ENCODE measurements around the gene ZNRD2. TPM values are rescaled to one million over a fixed set of nuclear protein-coding genes. Genes with fewer than 3 reads are reported as not detected.

Gene ZNRD2
- total and polyA plus RNA-seq, 2 of the 8 experiments (the other 6 are each of a cell fraction or from before 2014, with no cell fraction given) = 53.4 to 125 TPM

GRCh38 chr11:65604258-65604657 is 34.0 kb downstream of the ZNRD2 start:
- H3K4ac ChIP-seq (replicated peaks; ENCODE audit: insufficient read length, low read depth, low read length) = no peak overlapping the region
- H3K36me3 ChIP-seq (ENCODE audit: control insufficient read depth in 2 of 4, insufficient read depth in 4 of 4, low read length in 3 of 4) = peaks cover 4 to 24% (median 13%) of the 10 kb centered on the region in 4 experiments; a peak in 6 of 8 replicates
- H4K5ac ChIP-seq (ENCODE audit: insufficient read length, low read depth, low read length) = no peak overlapping the region
- H3K56ac ChIP-seq (replicated peaks; ENCODE audit: insufficient read length, low read depth, low read length) = no peak overlapping the region
- 0 out of 2 replicates have a peak, but pooled peaks cover 3% of the 10 kb centered on the region for H3K79me1 ChIP-seq (ENCODE audit: low read depth, low read length)
- no peak overlapping the region for H2BK12ac ChIP-seq (ENCODE audit: low read depth, low read length)
- H3K27me3 ChIP-seq (replicated peaks in 1 of 4; ENCODE audit: control insufficient read depth in 3 of 4, extremely low read depth in 1 of 4, insufficient read depth in 3 of 4, low read length in 3 of 4) = no peaks in the 10 kb centered on the region; a peak in 1 of 7 replicates
- H3K4me1 ChIP-seq (replicated peaks in 1 of 4; ENCODE audit: control insufficient read depth in 3 of 4, insufficient read depth in 4 of 4, low read length in 3 of 4) = peaks cover 0 to 12% (median 7%) of the 10 kb centered on the region in 4 experiments; a peak in 6 of 7 replicates
- no peak overlapping the region for H3K9ac ChIP-seq (replicated peaks in 1 of 4; ENCODE audit: extremely low read depth in 1 of 4, low read depth in 3 of 4, low read length in 3 of 4)
- H2BK120ac ChIP-seq (replicated peaks; ENCODE audit: low read depth, low read length) = no peak overlapping the region
- no peak for DNase-seq (ENCODE audit: low read depth in 1 of 2, low spot score in 2 of 2)
- no peak overlapping the region for H3K14ac ChIP-seq (ENCODE audit: insufficient read length)
- H3K23ac ChIP-seq (ENCODE audit: insufficient read length) = no peak overlapping the region
- no peak overlapping the region for H2AK5ac ChIP-seq (ENCODE audit: low read depth, low read length)
- H3K4me2 ChIP-seq (ENCODE audit: insufficient read depth in 1 of 2, low read depth in 2 of 2, low read length in 2 of 2) = no peak overlapping the region
- no peak overlapping the region for H3K27ac ChIP-seq (ENCODE audit: low read depth, low read length)
- no peaks in the 10 kb centered on the region; a peak in 1 of 4 replicates for H3K79me2 ChIP-seq (ENCODE audit: control insufficient read depth in 1 of 2, insufficient read depth in 2 of 2, low read length in 2 of 2)
- H3K9me3 ChIP-seq (ENCODE audit: insufficient read depth in 2 of 2, low read depth in 1 of 2, low read length in 1 of 2) = no peaks in the 10 kb centered on the region
- H2BK5ac ChIP-seq (ENCODE audit: low read depth, low read length) = no peak overlapping the region
- 83% methylated on average over 1 of the region's 1 CpG; no CpG with 5 or more reads in 1 of the 2 experiments for WGBS, 2 experiments (ENCODE audit: extremely low coverage in 1 of 2, insufficient coverage in 1 of 2, insufficient read length in 1 of 2, insufficient replicate concordance in 2 of 2, low coverage in 1 of 2, low lambda C conversion rate in 2 of 2, missing lambda C conversion rate in 1 of 2)
- peaks cover 2 to 13% of the 10 kb centered on the region in 2 experiments for H4K20me1 ChIP-seq (replicated peaks in 1 of 2; ENCODE audit: control insufficient read depth in 1 of 2, insufficient read depth in 2 of 2, low read length in 2 of 2)
- H4K8ac ChIP-seq (ENCODE audit: extremely low read depth, insufficient read depth, low read length) = no peak overlapping the region
- H4K91ac ChIP-seq (replicated peaks; ENCODE audit: insufficient read length, low read length) = no peak overlapping the region
- no peak for FAIRE-seq
- ChIA-PET POLR2A (ENCODE audit: partially characterized antibody) (interaction anchor here (0.7 to 2.0 kb wide), 4 partner anchors 10 to 13 kb away, joined by 3 to 9 read pairs (median 4); no protein-coding TSS in a partner anchor), CTCF (ENCODE audit: partially characterized antibody) (interaction anchor here (0.7 to 14.8 kb wide), 8 partner anchors 8 to 288 kb away, joined by 3 to 227 read pairs (median 3); partner anchors contain the start of genes KCNK7 and PCNX3)
- peaks cover 7% of the 10 kb centered on the region; the same call in 1 of the 2 replicates for H3K23me2 ChIP-seq (ENCODE audit: low read depth, low read length)
- no peak overlapping the region for H3K4me3 ChIP-seq (ENCODE audit: extremely low read depth in 1 of 4, insufficient read depth in 2 of 4, low read depth in 3 of 4, low read length in 4 of 4)
- H3K18ac ChIP-seq (ENCODE audit: extremely low read depth, low read length) = no peak overlapping the region
- no peak overlapping the region for H2BK20ac ChIP-seq (ENCODE audit: low read length)
- no peak overlapping the region for H2AFZ ChIP-seq (ENCODE audit: low read length)
- no peak overlapping the region for H2BK15ac ChIP-seq (ENCODE audit: low read length)
- TF ChIP-seq GTF2F1 (IDR thresholded peaks at IDR 0.05; ENCODE audit: borderline replicate concordance, low read depth, low read length) = no peak
- no peak for TF ChIP-seq PHF8 (conservative IDR thresholded peaks at IDR 0.05; ENCODE audit: low read depth, low read length)
- no peak for TF ChIP-seq GABPA (IDR thresholded peaks at IDR 0.05; ENCODE audit: borderline replicate concordance, insufficient read depth, low read length)
- no peak for TF ChIP-seq SUZ12 (IDR thresholded peaks at IDR 0.05; ENCODE audit: low read length)
- TF ChIP-seq TCF12 (IDR thresholded peaks at IDR 0.05; ENCODE audit: low read depth, low read length) = no peak
- no peak for TF ChIP-seq RNF2 (IDR thresholded peaks at IDR 0.05; ENCODE audit: borderline replicate concordance, low read depth, low read length, missing control alignments, poor library complexity, severe bottlenecking)
- TF ChIP-seq FOSL1 (IDR thresholded peaks at IDR 0.05; ENCODE audit: insufficient read depth, low read depth, low read length) = no peak
- no peak for TF ChIP-seq SP2 (IDR thresholded peaks at IDR 0.05; ENCODE audit: low read length)
